CD14-positive monocyte (primary cell): ENCODE measurements around the gene ZNF610. TPM values are rescaled to one million over a fixed set of nuclear protein-coding genes. Genes with fewer than 3 reads are reported as not detected.

ENCODE experiments used
- DNase-seq, 3 donors: peaks; one replicate each; pipeline ENCODE4 v3.0.0-alpha.2; 2011 to 2022
- H2AFZ ChIP-seq: 2 replicates; pipeline ENCODE4 v1.6.0; 2012; ENCODE audit warnings: mild to moderate bottlenecking, low read depth, low read length, inconsistent platforms; ENCODE audit not compliant: insufficient read depth, poor library complexity, severe bottlenecking
- H3K27ac ChIP-seq, 2 donors: 1 replicate in 1 of 2; 2 replicates in 1 of 2; pipeline ENCODE4 v1.5.1; 2012 to 2013; ENCODE audit warnings: low read length in 2 of 2, control low read depth in 1 of 2, inconsistent platforms in 1 of 2, low read depth in 1 of 2, mild to moderate bottlenecking in 1 of 2
- H3K27me3 ChIP-seq, 2 donors: one replicate each; pipeline versions ENCODE4 v1.6.0 to v1.6.1; 2011 to 2013; ENCODE audit warnings: low read length in 2 of 2; ENCODE audit not compliant: control insufficient read depth in 2 of 2, insufficient read depth in 2 of 2
- H3K36me3 ChIP-seq, 2 donors: replicated peaks in 1 of 2; 1 replicate in 1 of 2; 2 replicates in 1 of 2; pipeline versions ENCODE4 v1.5.1 to v1.6.1; 2012 to 2013; ENCODE audit warnings: low read length in 2 of 2, control low read depth in 1 of 2, inconsistent platforms in 1 of 2, mild to moderate bottlenecking in 1 of 2; ENCODE audit not compliant: insufficient read depth in 2 of 2, control insufficient read depth in 1 of 2
- H3K4me1 ChIP-seq, 2 donors: 1 replicate in 1 of 2; 2 replicates in 1 of 2; pipeline versions ENCODE4 v1.5.1 to v1.6.1; 2012 to 2013; ENCODE audit warnings: low read length in 2 of 2, control low read depth in 1 of 2, inconsistent platforms in 1 of 2, mild to moderate bottlenecking in 1 of 2, moderate library complexity in 1 of 2; ENCODE audit not compliant: insufficient read depth in 2 of 2, control insufficient read depth in 1 of 2
- H3K4me2 ChIP-seq: replicated peaks from 2 replicates; pipeline ENCODE3; 2012; ENCODE audit warnings: low read length, moderate library complexity, mild to moderate bottlenecking; ENCODE audit not compliant: poor library complexity, severe bottlenecking; ENCODE audit errors: extremely low read depth
- H3K4me3 ChIP-seq, 3 experiments: fragments of 200-600 bp in 1 of 3; sonication (generic) in 1 of 3; replicated peaks in 1 of 3; 1 replicate in 2 of 3; 2 replicates in 1 of 3; pipeline ENCODE4 v1.5.1; 2011 to 2013; ENCODE audit warnings: low read length in 3 of 3, mild to moderate bottlenecking in 3 of 3, control low read depth in 2 of 3, low read depth in 2 of 3, inconsistent platforms in 1 of 3, moderate library complexity in 1 of 3
- H3K79me2 ChIP-seq: 2 replicates; pipeline ENCODE4 v1.6.0; 2012; ENCODE audit warnings: mild to moderate bottlenecking, control low read depth, inconsistent platforms, low read length, moderate library complexity; ENCODE audit not compliant: insufficient read depth
- H3K9ac ChIP-seq: 2 replicates; pipeline ENCODE4 v1.6.0; 2017; ENCODE audit warnings: low read length, mild to moderate bottlenecking; ENCODE audit not compliant: insufficient read depth, poor library complexity, severe bottlenecking
- H3K9me3 ChIP-seq, 2 donors: replicated peaks in 1 of 2; 1 replicate in 1 of 2; 2 replicates in 1 of 2; pipeline versions ENCODE4 v1.5.1 to v1.6.1; 2012 to 2013; ENCODE audit warnings: low read length in 2 of 2, control low read depth in 1 of 2; ENCODE audit not compliant: control insufficient read depth in 1 of 2, insufficient read depth in 1 of 2
- H4K20me1 ChIP-seq: 2 replicates; pipeline ENCODE4 v1.6.0; 2012; ENCODE audit warnings: mild to moderate bottlenecking, low read length, control low read depth, moderate library complexity; ENCODE audit not compliant: insufficient read depth
- H3K27ac Mint-ChIP-seq, 7 donors: one replicate each; pipeline ENCODE4 v1.8.0; 2020; ENCODE audit warnings: mild to moderate bottlenecking in 7 of 7, mixed read lengths in 7 of 7, moderate library complexity in 6 of 7, inconsistent platforms in 2 of 7
- H3K27me3 Mint-ChIP-seq, 3 donors: one replicate each; pipeline ENCODE4 v1.8.0; 2021 to 2022; ENCODE audit warnings: low read depth in 3 of 3, mild to moderate bottlenecking in 3 of 3, mixed read lengths in 3 of 3, moderate library complexity in 3 of 3, inconsistent platforms in 1 of 3
- H3K36me3 Mint-ChIP-seq, 2 donors: one replicate each; pipeline ENCODE4 v1.8.0; 2020; ENCODE audit warnings: mixed read lengths in 2 of 2, inconsistent platforms in 1 of 2, mild to moderate bottlenecking in 1 of 2
- H3K4me1 Mint-ChIP-seq: one replicate; pipeline ENCODE4 v1.8.0; 2020; ENCODE audit warnings: mild to moderate bottlenecking, mixed read lengths
- H3K4me3 Mint-ChIP-seq, 2 donors: one replicate each; pipeline ENCODE4 v1.8.0; 2020; ENCODE audit warnings: mild to moderate bottlenecking in 2 of 2, mixed read lengths in 2 of 2, moderate library complexity in 1 of 2
- H3K9me3 Mint-ChIP-seq, 7 donors: one replicate each; pipeline ENCODE4 v1.8.0; 2020 to 2022; ENCODE audit warnings: mixed read lengths in 7 of 7, mild to moderate bottlenecking in 6 of 7, moderate library complexity in 6 of 7, inconsistent platforms in 2 of 7
- CTCF ChIP-seq: fragments of 200-600 bp; IDR thresholded peaks from one replicate; pipeline ENCODE4 v1.8.0; 2022; ENCODE audit warnings: antibody characterized with exemption, mild to moderate bottlenecking
- WGBS: methylation state at CpG from one replicate; pipeline ENCODE4 v1.1.5; 2013; ENCODE audit warnings: missing lambda C conversion rate; ENCODE audit not compliant: insufficient coverage; 5-methylcytosine and 5-hydroxymethylcytosine counted together
- intact Hi-C, 2 donors: fragments of 100-400 bp; cut with micrococcal nuclease; formaldehyde crosslinking; loops; one replicate each; pipeline versions ENCODE4 v1.15.0 to v1.15.1; 2023
- polyA plus RNA-seq, 3 donors: library from polyadenylated mRNA; depleted of rRNA in 1 of 3; unstranded in 2 of 3; stranded (reverse) in 1 of 3; fragments of 300-500 nt in 2 of 3; fragments of >200 nt in 1 of 3; fragmentation: Illumina TruSeq in 2 of 3; gene quantifications; 1 replicate in 2 of 3; 2 replicates in 1 of 3; pipeline ENCODE4 v1.2.3, GENCODE V29; 2012 to 2021

Gene ZNF610
- polyA plus RNA-seq, 3 donors, result not detected

- H3K36me3 Mint-ChIP-seq, result peaks cover 3 to 4% of the 10 kb centered on the region in 2 donors
- peaks cover 54 to 96% (median 92%) of the 10 kb centered on the region in 7 donors for H3K9me3 Mint-ChIP-seq
Measured at GRCh38 chr19:52391135-52391534, 55.1 kb downstream of the ZNF610 start.

DNA sequence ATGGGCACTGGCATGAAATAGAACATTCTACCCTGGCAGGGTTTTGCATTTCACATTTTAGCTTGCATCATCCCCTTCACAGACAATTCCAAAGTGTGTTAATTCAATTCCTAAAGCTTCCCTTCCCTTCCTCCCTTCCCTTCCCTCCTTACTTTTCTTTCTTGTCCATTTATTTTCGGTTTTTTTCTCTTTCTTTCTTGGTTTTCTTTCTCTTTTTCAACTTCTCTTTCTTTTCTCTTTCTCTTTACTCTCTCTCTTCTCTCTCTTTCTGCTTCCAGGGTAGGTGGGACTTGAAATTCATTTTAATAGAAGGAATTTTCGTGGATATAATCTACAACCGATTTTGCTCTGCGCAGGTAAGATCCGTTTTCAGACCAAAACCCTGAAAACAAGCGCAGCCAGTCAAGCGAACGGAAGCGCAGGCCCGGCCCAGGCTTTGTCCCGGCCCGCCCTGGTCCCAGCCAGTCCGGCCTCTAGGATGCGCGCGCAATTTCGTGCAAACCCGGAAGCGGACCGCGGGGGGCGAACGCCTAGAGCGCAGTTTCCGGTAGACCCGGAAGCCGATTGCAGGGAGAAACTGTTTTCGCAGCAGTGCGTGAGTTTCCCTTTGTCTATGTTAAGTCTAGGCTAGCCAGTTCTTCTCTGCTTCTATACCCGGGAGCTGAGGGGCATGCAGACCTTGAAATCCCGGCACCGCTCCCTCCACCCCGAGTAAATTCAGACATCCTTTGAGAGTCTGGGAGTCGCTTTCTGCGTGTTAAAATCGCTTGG is 61.5 kb downstream of the ZNF610 start, which contains the start of gene ZNF528:
TSS of gene ZNF528 (plus strand) at position 540 of the 771 bp plus-strand sequence. CDS start 4,165 bp downstream, outside the sequence.
- Histone ChIP-seq H3K36me3 (peaks cover 4 to 9% of the 10 kb centered on the region in 2 donors), H4K20me1 (no peaks in the 10 kb centered on the region), H3K27me3 (no peaks in the 10 kb centered on the region), H3K4me1 (peaks cover 13 to 16% of the 10 kb centered on the region in 2 donors), H3K79me2 (no peaks in the 10 kb centered on the region), H3K4me2 (peak within 1 kb of the TSS; percentile 83), H3K4me3 (peak within 1 kb of the TSS; percentile 74 to 80 (median 74)), H3K9me3 (peaks cover 75 to 88% of the 10 kb centered on the region in 2 donors), H3K9ac (peak within 1 kb of the TSS; percentile 71), H3K27ac (peak within 1 kb of the TSS; percentile 59 to 81), H2AFZ (peak within 1 kb of the TSS; percentile 82)
- WGBS, result under 1% methylated on average over 35 of the region's 36 CpGs
- Mint-ChIP-seq H3K36me3 (peaks cover 38 to 40% of the 10 kb centered on the region in 2 donors), H3K27ac (peak within 1 kb of the TSS; percentile 66 to 90 (median 79)), H3K27me3 (peaks cover 0 to 2% (median 0%) of the 10 kb centered on the region in 3 donors), H3K4me3 (peak within 1 kb of the TSS; percentile 86 to 94), H3K9me3 (peaks cover 58 to 96% (median 94%) of the 10 kb centered on the region in 7 donors), H3K4me1 (peaks cover 15% of the 10 kb centered on the region)
- no peak for TF ChIP-seq CTCF
- intact Hi-C loops, result no loop called here
- DNase-seq, result peak; percentile 83 to 87 (median 86)

More at GRCh38 chr19:52391135-52391534, 55.1 kb downstream of the ZNF610 start:
- no peaks in the 10 kb centered on the region for H3K27me3 ChIP-seq
- H2AFZ ChIP-seq, result no peak overlapping the region
- Mint-ChIP-seq H3K4me3 (no peak overlapping the region), H3K27me3 (peaks cover 0 to 3% (median 0%) of the 10 kb centered on the region in 3 donors), H3K4me1 (no peaks in the 10 kb centered on the region), H3K27ac (no peak overlapping the region)
- no peak overlapping the region for H3K27ac ChIP-seq
- H3K9me3 ChIP-seq, result peaks cover 82 to 98% of the 10 kb centered on the region in 2 donors
- DNase-seq, result no peak
- no peak overlapping the region for H3K9ac ChIP-seq
- no peaks in the 10 kb centered on the region for H3K79me2 ChIP-seq
- H3K4me1 ChIP-seq, result no peaks in the 10 kb centered on the region
- WGBS, result 76% methylated on average over 1 of the region's 1 CpG
- no peak overlapping the region for H3K4me2 ChIP-seq
- TF ChIP-seq CTCF, result no peak
- intact Hi-C loops, result no loop called here
- H3K36me3 ChIP-seq, result no peaks in the 10 kb centered on the region
- no peak overlapping the region for H3K4me3 ChIP-seq
- H4K20me1 ChIP-seq, result no peaks in the 10 kb centered on the region
